ENCODE measurements around the gene DNAJA2. TPM values are rescaled to one million over a fixed set of nuclear protein-coding genes. Genes with fewer than 3 reads are reported as not detected.

Gene DNAJA2
- total and polyA plus RNA-seq, 2 of the 4 experiments (the other 2 are of a cell fraction) = 18.6 to 53.9 TPM

- no peak overlapping the region for H3K23ac ChIP-seq (ENCODE audit: low read depth, low read length)
- dilution Hi-C loops (cut with HindIII; ENCODE audit: low sequenced_read_pairs, unreplicated experiment) = no loop called here
- POLR2A ChIA-PET (ENCODE audit: unreplicated experiment) = no interaction called here
- TF ChIP-seq MAZ (IDR thresholded peaks at IDR 0.05; ENCODE audit: borderline replicate concordance, low read depth, low read length) (no peak), SMC3 (IDR thresholded peaks at IDR 0.05; ENCODE audit: low read depth, low read length) (no peak), MAFK (IDR thresholded peaks at IDR 0.05; ENCODE audit: low read depth, low read length) (no peak), RAD21 (IDR thresholded peaks at IDR 0.05; ENCODE audit: low read length) (no peak), POLR2A (IDR thresholded peaks at IDR 0.05; ENCODE audit: low read depth, low read length) (no peak), CHD1 (IDR thresholded peaks at IDR 0.05; ENCODE audit: low read depth, low read length) (no peak), RFX5 (IDR thresholded peaks at IDR 0.05; ENCODE audit: low read depth, low read length) (no peak), RCOR1 (IDR thresholded peaks at IDR 0.05; ENCODE audit: insufficient replicate concordance, low read length) (no peak), NFE2L2 (IDR thresholded peaks at IDR 0.05; ENCODE audit: low read depth, low read length) (no peak), FOS (IDR thresholded peaks at IDR 0.05; ENCODE audit: low read depth, low read length) (no peak), MXI1 (IDR thresholded peaks at IDR 0.05; ENCODE audit: borderline replicate concordance, low read depth, low read length) (no peak), ELK1 (IDR thresholded peaks at IDR 0.05; ENCODE audit: borderline replicate concordance, low read depth, low read length) (no peak), BHLHE40 (IDR thresholded peaks at IDR 0.05; ENCODE audit: low read depth, low read length) (no peak)
- TF ChIP-seq, protein P1, sequence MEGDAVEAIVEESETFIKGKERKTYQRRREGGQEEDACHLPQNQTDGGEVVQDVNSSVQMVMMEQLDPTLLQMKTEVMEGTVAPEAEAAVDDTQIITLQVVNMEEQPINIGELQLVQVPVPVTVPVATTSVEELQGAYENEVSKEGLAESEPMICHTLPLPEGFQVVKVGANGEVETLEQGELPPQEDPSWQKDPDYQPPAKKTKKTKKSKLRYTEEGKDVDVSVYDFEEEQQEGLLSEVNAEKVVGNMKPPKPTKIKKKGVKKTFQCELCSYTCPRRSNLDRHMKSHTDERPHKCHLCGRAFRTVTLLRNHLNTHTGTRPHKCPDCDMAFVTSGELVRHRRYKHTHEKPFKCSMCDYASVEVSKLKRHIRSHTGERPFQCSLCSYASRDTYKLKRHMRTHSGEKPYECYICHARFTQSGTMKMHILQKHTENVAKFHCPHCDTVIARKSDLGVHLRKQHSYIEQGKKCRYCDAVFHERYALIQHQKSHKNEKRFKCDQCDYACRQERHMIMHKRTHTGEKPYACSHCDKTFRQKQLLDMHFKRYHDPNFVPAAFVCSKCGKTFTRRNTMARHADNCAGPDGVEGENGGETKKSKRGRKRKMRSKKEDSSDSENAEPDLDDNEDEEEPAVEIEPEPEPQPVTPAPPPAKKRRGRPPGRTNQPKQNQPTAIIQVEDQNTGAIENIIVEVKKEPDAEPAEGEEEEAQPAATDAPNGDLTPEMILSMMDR (conservative IDR thresholded peaks at IDR 0.05; ENCODE audit: low read depth, low read length) = no peak
- TF ChIP-seq, protein P2, sequence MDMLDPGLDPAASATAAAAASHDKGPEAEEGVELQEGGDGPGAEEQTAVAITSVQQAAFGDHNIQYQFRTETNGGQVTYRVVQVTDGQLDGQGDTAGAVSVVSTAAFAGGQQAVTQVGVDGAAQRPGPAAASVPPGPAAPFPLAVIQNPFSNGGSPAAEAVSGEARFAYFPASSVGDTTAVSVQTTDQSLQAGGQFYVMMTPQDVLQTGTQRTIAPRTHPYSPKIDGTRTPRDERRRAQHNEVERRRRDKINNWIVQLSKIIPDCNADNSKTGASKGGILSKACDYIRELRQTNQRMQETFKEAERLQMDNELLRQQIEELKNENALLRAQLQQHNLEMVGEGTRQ (IDR thresholded peaks at IDR 0.05; ENCODE audit: low read depth, low read length) = no peak
Measured at GRCh38 chr16:46926470-46927225, 46.8 kb downstream of the DNAJA2 start.

More at GRCh38 chr16:46926470-46927225, 46.8 kb downstream of the DNAJA2 start:
- no peak overlapping the region for H3K56ac ChIP-seq (ENCODE audit: extremely low read depth, insufficient read depth, low read length)
- H3K4me1 ChIP-seq (ENCODE audit: control insufficient read depth, insufficient read depth, low read length) = no peaks in the 10 kb centered on the region
- 100% methylated on average over 2 of the region's 13 CpGs; no CpG with 5 or more reads in 1 of the 2 experiments for WGBS, 2 experiments (ENCODE audit: extremely low coverage in 2 of 2, insufficient read length in 1 of 2)
- peaks cover 72% of the 10 kb centered on the region for H3K36me3 ChIP-seq (ENCODE audit: control insufficient read depth, insufficient read depth, low read length)
- H2BK120ac ChIP-seq (ENCODE audit: low read depth, low read length) = no peak overlapping the region
- no peak overlapping the region for H2AK9ac ChIP-seq (replicated peaks; ENCODE audit: low read depth, low read length, poor library complexity)
- no peak overlapping the region for H3K9ac ChIP-seq (ENCODE audit: low read depth, low read length)
- ATAC-seq (ENCODE audit: low read depth) (no peak), DNase-seq (no peak)
- no peaks in the 10 kb centered on the region; the same call in 1 of the 2 replicates for H4K20me1 ChIP-seq (ENCODE audit: insufficient read depth, low read length)
- H3K4ac ChIP-seq (ENCODE audit: low read depth, low read length) = no peak overlapping the region
- peaks cover 5% of the 10 kb centered on the region; the same call in 1 of the 2 replicates for H3K9me1 ChIP-seq (ENCODE audit: insufficient read depth, low read length)
- H2AK5ac ChIP-seq (ENCODE audit: low read depth, low read length) = no peak overlapping the region
- CTCF ChIA-PET = interaction anchor here (0.6 to 0.8 kb wide), 2 partner anchors 73 to 281 kb away, joined by 3 to 4 read pairs; no protein-coding TSS in a partner anchor
- no peaks in the 10 kb centered on the region for H3K27me3 ChIP-seq (ENCODE audit: control insufficient read depth, insufficient read depth, low read length)
- no peak overlapping the region for H3K18ac ChIP-seq (ENCODE audit: low read depth, low read length)
- H4K8ac ChIP-seq (ENCODE audit: low read depth in 2 of 2, low read length in 2 of 2) = no peak overlapping the region
- intact Hi-C loops (cut with micrococcal nuclease) = no loop called here
- no peak overlapping the region for H3K4me2 ChIP-seq (ENCODE audit: low read depth, low read length)
- H3K79me1 ChIP-seq (ENCODE audit: low read depth in 1 of 2, low read length in 2 of 2) = no peaks in the 10 kb centered on the region
- H4K91ac ChIP-seq (ENCODE audit: insufficient read depth, low read depth, low read length) = no peak overlapping the region
- no peak overlapping the region for H2AFZ ChIP-seq (replicated peaks; ENCODE audit: low read length, poor library complexity)
- no peak overlapping the region for H2BK15ac ChIP-seq (ENCODE audit: low read depth, low read length)
- no peak overlapping the region for H2BK5ac ChIP-seq (ENCODE audit: low read depth, low read length, poor library complexity, severe bottlenecking)
- no peak overlapping the region for H3K4me3 ChIP-seq (ENCODE audit: insufficient read depth, low read depth, low read length)
- H2BK20ac ChIP-seq (ENCODE audit: low read depth, low read length) = no peak overlapping the region
- no peak overlapping the region for H3K27ac ChIP-seq (ENCODE audit: insufficient read depth, low read length)
- in situ Hi-C loops (cut with MboI; ENCODE audit: low sequenced_read_pairs) = loop anchor here (10.0 kb wide), 1 partner anchor 252 kb away; no protein-coding TSS in a partner anchor
- no peak overlapping the region for H4K5ac ChIP-seq (ENCODE audit: low read depth, low read length)
- no peak overlapping the region for H3K14ac ChIP-seq (replicated peaks; ENCODE audit: low read depth, low read length)
- BruUV-seq (replicated peaks) = no TSS peak
- H3K9me3 ChIP-seq (ENCODE audit: control insufficient read depth, insufficient read depth, low read length) = no peaks in the 10 kb centered on the region
